ENCODE measurements around the gene HECW1. TPM values are rescaled to one million over a fixed set of nuclear protein-coding genes. Genes with fewer than 3 reads are reported as not detected.

HECW1 gene
- total RNA-seq, 1 experiment from 2014 or later: 0.77 TPM

- no peak overlapping the region for H3K4me3 ChIP-seq (ENCODE audit: low read depth in 2 of 2, low read length in 2 of 2)
- no peaks in the 10 kb centered on the region for H3K9me3 ChIP-seq (ENCODE audit: control insufficient read depth, insufficient read depth, low read depth, low read length)
- no peaks in the 10 kb centered on the region; the same call in 1 of the 2 replicates for H3K27me3 ChIP-seq (ENCODE audit: control insufficient read depth, insufficient read depth, low read length)
- TF ChIP-seq REST (IDR thresholded peaks at IDR 0.05; ENCODE audit: insufficient read depth in 1 of 2, low read depth in 2 of 2, low read length in 1 of 2): no peak
- no peak for TF ChIP-seq CTCF (IDR thresholded peaks at IDR 0.05)
- TF ChIP-seq SIN3A (IDR thresholded peaks at IDR 0.05; ENCODE audit: borderline replicate concordance, insufficient read depth, low read depth, low read length): no peak
- TF ChIP-seq POLR2AphosphoS5 (IDR thresholded peaks at IDR 0.05; ENCODE audit: low read depth, low read length): no peak
- no peak for TF ChIP-seq TCF7L2 (IDR thresholded peaks at IDR 0.05; ENCODE audit: low read depth, low read length)
- ATAC-seq (no peak), DNase-seq (ENCODE audit: low read depth, low spot score) (no peak)
- no peaks in the 10 kb centered on the region for H3K4me1 ChIP-seq (ENCODE audit: control insufficient read depth, insufficient read depth, low read length)
- BruUV-seq (replicated peaks): no TSS peak
- H3K36me3 ChIP-seq (ENCODE audit: control insufficient read depth, insufficient read depth, low read length): no peaks in the 10 kb centered on the region
- ChIA-PET CTCF (no interaction called here), POLR2A (no interaction called here)
- in situ Hi-C loops (cut with HindIII; ENCODE audit: low pct_unique_long_range_greater_than_20kb, low sequenced_read_pairs) (no loop called here), intact Hi-C loops (cut with micrococcal nuclease; ENCODE audit: unreplicated experiment) (no loop called here)
- H3K27ac ChIP-seq (ENCODE audit: low read length): no peak overlapping the region
These were observed 108.3 kb downstream of the HECW1 start for GRCh38 chr7:43220742-43221141.

GRCh38 chr7:43229801-43230200 lies 117.4 kb downstream of the HECW1 start:
- intact Hi-C loops (cut with micrococcal nuclease; ENCODE audit: unreplicated experiment): no loop called here
- TF ChIP-seq TCF7L2 (IDR thresholded peaks at IDR 0.05; ENCODE audit: low read depth, low read length) (no peak), SIN3A (IDR thresholded peaks at IDR 0.05; ENCODE audit: borderline replicate concordance, insufficient read depth, low read depth, low read length) (no peak), POLR2AphosphoS5 (IDR thresholded peaks at IDR 0.05; ENCODE audit: low read depth, low read length) (no peak), REST (IDR thresholded peaks at IDR 0.05; ENCODE audit: insufficient read depth in 1 of 2, low read depth in 2 of 2, low read length in 1 of 2) (no peak), CTCF (IDR thresholded peaks at IDR 0.05) (no peak)
- DNase-seq (ENCODE audit: low read depth, low spot score) (no peak), ATAC-seq (no peak)
- no TSS peak for BruUV-seq (replicated peaks)
- H3K36me3 ChIP-seq (ENCODE audit: control insufficient read depth, insufficient read depth, low read length): no peaks in the 10 kb centered on the region
- no peaks in the 10 kb centered on the region for H3K9me3 ChIP-seq (ENCODE audit: control insufficient read depth, insufficient read depth, low read depth, low read length)
- no peak overlapping the region for H3K4me3 ChIP-seq (ENCODE audit: low read depth in 2 of 2, low read length in 2 of 2)
- in situ Hi-C loops (cut with HindIII; ENCODE audit: low pct_unique_long_range_greater_than_20kb, low sequenced_read_pairs): no loop called here
- no peak overlapping the region for H3K27ac ChIP-seq (ENCODE audit: low read length)
- POLR2A ChIA-PET: no interaction called here
- no peaks in the 10 kb centered on the region for H3K4me1 ChIP-seq (ENCODE audit: control insufficient read depth, insufficient read depth, low read length)
- peaks cover 7% of the 10 kb centered on the region; the same call in 1 of the 2 replicates for H3K27me3 ChIP-seq (ENCODE audit: control insufficient read depth, insufficient read depth, low read length)
- CTCF ChIA-PET: no interaction called here
